HEK293 (cell line): ENCODE data around the gene FCGR3A.
"Not testable (repeated sequence)": the region's sequence is repeated elsewhere in the genome, so short reads cannot be mapped to it uniquely, and the experiment has no call there.

Source experiments
- CTCF ChIA-PET: fragments of 350-600 bp; formaldehyde crosslinking; extraction: SDS; loops from one replicate; lab custom pipeline; 2021; ENCODE audit warnings: antibody characterized with exemption; lab: Yijun Ruan, JAX
- POLR2A ChIA-PET: fragments of 300-600 bp; formaldehyde crosslinking; extraction: SDS; loops from one replicate; lab custom pipeline; 2020; ENCODE audit warnings: antibody characterized with exemption, inconsistent platforms; lab: Yijun Ruan, JAX
- H3K27ac ChIP-seq: fragments of 200-500 bp; sonication (Bioruptor generic); 2 replicates; pipeline ENCODE4 v1.5.1; 2014; ENCODE audit warnings: low read depth, low read length, control low read depth, inconsistent platforms; ENCODE audit errors: extremely low read depth
- H3K36me3 ChIP-seq, 2 experiments: fragments of 200-500 bp in 1 of 2; sonication (Bioruptor generic) in 1 of 2; 1 replicate in 1 of 2; 2 replicates in 1 of 2; pipeline ENCODE4 v1.5.1; 2014 to 2017; ENCODE audit warnings: inconsistent platforms in 2 of 2, low read length in 2 of 2; ENCODE audit not compliant: control insufficient read depth in 2 of 2, insufficient read depth in 1 of 2
- H3K4me1 ChIP-seq: fragments of 200-500 bp; sonication (Bioruptor generic); 2 replicates; pipeline ENCODE4 v1.5.1; 2014; ENCODE audit warnings: mild to moderate bottlenecking, low read length, inconsistent platforms; ENCODE audit not compliant: control insufficient read depth, insufficient read depth
- H3K4me3 ChIP-seq: 2 replicates; pipeline ENCODE4 v1.5.1; 2011; ENCODE audit warnings: low read depth, mild to moderate bottlenecking, control low read depth, low read length, moderate library complexity
- H3K9me3 ChIP-seq: fragments of 200-500 bp; sonication (Bioruptor generic); 2 replicates; pipeline ENCODE4 v1.5.1; 2014; ENCODE audit warnings: low read depth, low read length, inconsistent platforms; ENCODE audit not compliant: control insufficient read depth, insufficient read depth
- BCL11A ChIP-seq: fragments of 450-650 bp; formaldehyde crosslinking; IDR thresholded peaks from 2 replicates; pipeline ENCODE4 v1.5.1; 2016; ENCODE audit warnings: low read depth, missing biosample characterization, missing genetic modification characterization
- KLF8 ChIP-seq: fragments of 450-650 bp; formaldehyde crosslinking; IDR thresholded peaks from 2 replicates; pipeline ENCODE4 v1.5.1; 2016; ENCODE audit warnings: missing biosample characterization, missing genetic modification characterization
- MEIS1 ChIP-seq: sonication (generic); formaldehyde crosslinking; IDR thresholded peaks from 2 replicates; pipeline ENCODE4 v1.8.1; 2022; ENCODE audit warnings: missing genetic modification reagents, mild to moderate bottlenecking, borderline replicate concordance
- OSR2 ChIP-seq: fragments of 450-650 bp; formaldehyde crosslinking; IDR thresholded peaks from 2 replicates; pipeline ENCODE4 v1.5.1; 2016; ENCODE audit warnings: missing biosample characterization, missing genetic modification characterization
- OVOL3 ChIP-seq: fragments of 450-650 bp; formaldehyde crosslinking; IDR thresholded peaks from 2 replicates; pipeline ENCODE4 v1.5.1; 2016; ENCODE audit warnings: missing biosample characterization, missing genetic modification characterization
- RBAK ChIP-seq: fragments of 450-650 bp; formaldehyde crosslinking; IDR thresholded peaks from 2 replicates; pipeline ENCODE4 v1.5.1; 2016; ENCODE audit warnings: missing biosample characterization, missing genetic modification characterization
- REST ChIP-seq: fragments of 450-650 bp; formaldehyde crosslinking; IDR thresholded peaks from 2 replicates; pipeline ENCODE4 v1.5.1; 2016; ENCODE audit warnings: missing biosample characterization, missing genetic modification characterization
- SALL2 ChIP-seq: fragments of 450-650 bp; formaldehyde crosslinking; IDR thresholded peaks from 2 replicates; pipeline ENCODE4 v1.5.0; 2017; ENCODE audit warnings: missing biosample characterization, mild to moderate bottlenecking, missing genetic modification characterization, borderline replicate concordance
- ZNF133 ChIP-seq: fragments of 450-650 bp; formaldehyde crosslinking; IDR thresholded peaks from 2 replicates; pipeline ENCODE4 v1.5.1; 2016; ENCODE audit warnings: missing biosample characterization, missing genetic modification characterization
- ZNF23 ChIP-seq: fragments of 450-650 bp; formaldehyde crosslinking; IDR thresholded peaks from 2 replicates; pipeline ENCODE4 v1.5.1; 2016; ENCODE audit warnings: missing biosample characterization, missing genetic modification characterization, borderline replicate concordance
- ZNF335 ChIP-seq: fragments of 450-650 bp; formaldehyde crosslinking; conservative IDR thresholded peaks from 2 replicates; pipeline ENCODE4 v1.5.1; 2016; ENCODE audit warnings: missing biosample characterization, missing genetic modification characterization
- ZNF391 ChIP-seq: fragments of 450-650 bp; formaldehyde crosslinking; IDR thresholded peaks from 2 replicates; pipeline ENCODE4 v1.5.1; 2016; ENCODE audit warnings: low read depth, missing biosample characterization, missing genetic modification characterization, borderline replicate concordance
- ZNF398 ChIP-seq: fragments of 450-650 bp; formaldehyde crosslinking; IDR thresholded peaks from 2 replicates; pipeline ENCODE4 v1.5.1; 2017; ENCODE audit warnings: missing biosample characterization, missing genetic modification characterization
- ZNF416 ChIP-seq: fragments of 450-650 bp; formaldehyde crosslinking; IDR thresholded peaks from 2 replicates; pipeline ENCODE4 v1.5.1; 2016; ENCODE audit warnings: missing biosample characterization, missing genetic modification characterization
- ZNF624 ChIP-seq: fragments of 450-650 bp; formaldehyde crosslinking; IDR thresholded peaks from 2 replicates; pipeline ENCODE4 v1.5.1; 2017; ENCODE audit warnings: missing biosample characterization, missing genetic modification characterization
- ZNF626 ChIP-seq: fragments of 450-650 bp; sonication (Bioruptor Pico); formaldehyde crosslinking; IDR thresholded peaks from 2 replicates; pipeline ENCODE4 v1.5.1; 2018; ENCODE audit warnings: missing biosample characterization, missing genetic modification characterization, inconsistent platforms
- ZNF664 ChIP-seq: fragments of 450-650 bp; formaldehyde crosslinking; IDR thresholded peaks from 2 replicates; pipeline ENCODE4 v1.5.1; 2016; ENCODE audit warnings: missing biosample characterization, missing genetic modification characterization
- ZNF701 ChIP-seq: fragments of 450-650 bp; formaldehyde crosslinking; IDR thresholded peaks from 2 replicates; pipeline ENCODE4 v1.5.1; 2016; ENCODE audit warnings: missing biosample characterization, missing genetic modification characterization
- ZNF768 ChIP-seq: fragments of 450-650 bp; formaldehyde crosslinking; IDR thresholded peaks from 2 replicates; pipeline ENCODE4 v1.5.1; 2018; ENCODE audit warnings: missing biosample characterization, mild to moderate bottlenecking, missing genetic modification characterization
- ZNF837 ChIP-seq: fragments of 450-650 bp; formaldehyde crosslinking; IDR thresholded peaks from 2 replicates; pipeline ENCODE4 v1.5.1; 2016; ENCODE audit warnings: missing biosample characterization, missing genetic modification characterization

The FCGR3A gene

GRCh38 chr1:161532644-161533567 is 16.7 kb downstream of the FCGR3A start:
- H3K36me3 ChIP-seq, H3K4me1 ChIP-seq, H3K9me3 ChIP-seq, POLR2A ChIA-PET, H3K4me3 ChIP-seq, H3K27ac ChIP-seq: not testable (repeated sequence)
- CTCF ChIA-PET: interaction anchor here (0.6 to 1.3 kb wide), 3 partner anchors 46 to 287 kb away, joined by 3 to 5 read pairs (median 4); no protein-coding TSS in a partner anchor
- TF ChIP-seq ZNF335 (tag by site-specific recombination): peak; percentile 83
- TF ChIP-seq ZNF398: 0 out of 2 replicates have a peak, but pooled peaks have one; percentile 9

GRCh38 chr1:161531986-161532643 is 17.5 kb downstream of the FCGR3A start:
- CTCF ChIA-PET: interaction anchor here (0.5 to 1.3 kb wide), 5 partner anchors 45 to 287 kb away, joined by 3 to 5 read pairs (median 4); no protein-coding TSS in a partner anchor

More at GRCh38 chr1:161531986-161532643, 17.5 kb downstream of the FCGR3A start:
- no peaks in the 10 kb centered on the region for H3K36me3 ChIP-seq
- no peak overlapping the region for H3K27ac ChIP-seq
- H3K4me3 ChIP-seq: no peak overlapping the region
- POLR2A ChIA-PET: no interaction called here
- TF ChIP-seq REST: no peak
- no peak for TF ChIP-seq OSR2 (tag by site-specific recombination)
- TF ChIP-seq MEIS1: no peak
- no peak for TF ChIP-seq ZNF133
- no peak for TF ChIP-seq ZNF664 (tag by site-specific recombination)
- TF ChIP-seq ZNF626 (tag by site-specific recombination): no peak
- no peak for TF ChIP-seq ZNF416 (tag by site-specific recombination)
- no peak for TF ChIP-seq BCL11A (tag by site-specific recombination)
- TF ChIP-seq KLF8 (tag by site-specific recombination): no peak
- TF ChIP-seq RBAK: no peak
- no peak for TF ChIP-seq ZNF624
- TF ChIP-seq ZNF391 (tag by site-specific recombination): no peak
- no peak for TF ChIP-seq ZNF837
- no peak for TF ChIP-seq ZNF701
- TF ChIP-seq ZNF23: no peak
- no peak for TF ChIP-seq ZNF768 (tag by site-specific recombination)
- TF ChIP-seq SALL2: no peak
- no peak for TF ChIP-seq ZNF335 (tag by site-specific recombination)
- no peak for TF ChIP-seq OVOL3 (tag by site-specific recombination)
- H3K9me3 ChIP-seq: no peaks in the 10 kb centered on the region
- H3K4me1 ChIP-seq: no peaks in the 10 kb centered on the region
